GDM1 (cell line): ENCODE measurements around the gene STK35.
"Not testable (repeated sequence)": the region's sequence is repeated elsewhere in the genome, so short reads cannot be mapped to it uniquely, and the experiment has no call there.

ENCODE experiments used
- DNase-seq: peaks from one replicate; lab custom pipeline; 2025; lab: John Stamatoyannopoulos, UW

Gene STK35

GRCh38 chr20:2162125-2162822 is 60.6 kb downstream of the STK35 start:
- no peak for DNase-seq

- no peak for DNase-seq
Observed at GRCh38 chr20:2162823-2163166, 61.2 kb downstream of the STK35 start.

DNA sequence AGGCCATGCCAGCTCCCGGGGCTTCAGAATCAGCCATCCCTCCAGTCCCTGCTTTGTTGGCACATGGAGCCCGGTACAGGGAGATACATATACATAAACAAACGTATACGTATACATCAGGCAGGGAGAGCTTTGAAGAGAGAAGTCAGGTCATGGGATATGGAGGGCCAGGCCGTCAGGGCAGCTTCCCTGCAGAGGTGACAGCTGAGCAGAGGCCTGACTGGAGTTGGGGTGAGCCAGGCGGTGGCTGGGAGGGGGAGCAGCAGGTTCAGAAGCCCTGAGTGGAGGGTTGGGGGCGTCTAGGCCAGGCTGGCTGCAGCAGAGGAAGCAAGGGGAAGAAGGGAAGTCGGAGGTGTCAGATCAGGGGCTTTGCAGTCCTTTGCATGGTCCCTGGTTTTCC is 61.7 kb downstream of the STK35 start:
- DNase-seq = no peak

DNA sequence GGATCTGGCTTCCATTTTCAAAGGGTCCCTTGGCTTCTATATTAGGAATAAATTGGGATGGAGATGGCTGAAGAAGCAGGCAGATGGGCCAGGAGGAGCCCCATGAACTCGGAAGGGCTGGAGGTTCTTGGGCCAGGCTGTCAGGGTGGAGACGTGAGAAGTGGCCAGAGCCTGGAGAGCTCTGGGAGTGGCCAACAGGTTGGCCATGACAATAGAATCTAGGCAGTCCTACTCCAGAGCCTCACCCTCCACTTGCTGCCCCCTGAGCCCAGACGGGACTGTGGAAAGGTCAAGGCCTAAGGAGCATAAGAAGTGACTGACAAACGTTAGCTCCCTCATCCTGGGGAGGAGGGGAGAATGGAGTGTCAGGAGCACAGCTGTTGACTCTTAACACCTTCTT is 62.1 kb downstream of the STK35 start:
- no peak for DNase-seq

GRCh38 chr20:2164421-2164820 is 62.8 kb downstream of the STK35 start:
- no peak for DNase-seq

DNA sequence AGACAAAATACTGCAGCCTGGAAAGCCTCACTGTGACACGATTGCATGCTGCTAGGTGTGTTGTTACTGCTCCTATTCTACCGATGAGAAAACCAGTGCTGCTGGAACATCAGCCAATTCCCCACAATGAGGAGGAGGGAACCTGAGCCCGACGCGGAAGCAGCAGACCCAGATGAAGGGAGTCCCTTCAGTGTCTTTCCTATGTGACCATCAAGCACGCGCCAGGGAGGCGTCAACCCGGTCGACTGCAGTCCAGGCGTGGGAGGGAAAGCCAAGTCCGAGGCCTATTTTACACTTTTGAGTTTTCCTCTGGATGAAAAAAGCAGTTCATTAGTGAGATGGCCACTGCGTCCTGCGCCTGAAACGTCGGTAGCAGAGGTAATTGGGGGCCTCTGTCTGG is 63.3 kb downstream of the STK35 start:
- no peak for DNase-seq

GRCh38 chr20:2165871-2166270 is 64.2 kb downstream of the STK35 start:
- no peak for DNase-seq

GRCh38 chr20:2167112-2167511 is 65.5 kb downstream of the STK35 start:
- DNase-seq = no peak

DNA sequence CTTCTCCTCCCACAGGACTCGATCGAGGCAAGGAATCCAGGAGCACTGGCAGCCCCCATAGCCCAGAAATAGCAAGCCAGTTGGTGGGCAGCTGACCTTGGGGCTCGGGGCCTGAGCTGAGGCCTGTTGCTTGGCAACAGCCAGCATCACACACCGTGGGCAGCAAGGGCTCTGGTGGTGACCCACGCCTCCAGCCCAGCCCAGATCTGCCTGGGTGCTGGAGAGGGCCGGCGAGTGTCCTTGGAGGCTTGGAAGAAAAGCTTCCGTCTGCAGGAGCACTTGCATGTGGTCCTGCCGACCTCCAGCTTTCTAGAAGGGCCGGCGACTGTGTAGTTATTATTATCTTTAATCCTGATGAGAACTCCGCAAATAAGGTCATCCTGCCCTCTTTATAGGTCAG is 67.3 kb downstream of the STK35 start:
- no peak for DNase-seq

DNA sequence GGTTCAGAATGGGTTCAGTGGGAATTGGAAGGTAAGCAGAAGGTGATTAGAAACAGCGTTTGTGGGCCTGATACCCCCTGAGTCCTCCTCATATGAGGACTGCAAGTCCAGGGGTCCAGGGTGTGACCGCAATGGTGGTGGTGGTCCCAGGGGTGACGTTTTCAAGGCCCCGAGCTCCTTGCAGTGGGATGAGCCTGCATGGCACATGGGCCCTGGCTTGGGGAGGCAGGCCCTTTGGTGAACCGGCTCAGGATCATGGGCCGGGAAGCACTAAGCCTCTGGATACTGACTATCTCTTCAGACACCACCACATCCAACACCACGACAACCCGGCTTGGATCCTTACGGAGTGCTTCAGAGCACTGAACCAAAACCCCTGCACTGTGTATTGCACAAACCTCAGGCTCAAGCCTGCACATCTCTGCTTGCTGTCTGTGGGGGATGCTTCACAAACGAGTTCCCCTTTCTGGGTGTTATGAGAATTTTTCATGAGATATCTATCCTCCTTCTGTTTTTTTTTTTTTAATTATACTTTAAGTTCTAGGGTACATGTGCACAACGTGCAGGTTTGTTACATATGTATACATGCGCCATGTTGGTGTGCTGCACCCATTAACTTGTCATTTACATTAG is 67.9 kb downstream of the STK35 start:
- no peak for DNase-seq

DNA sequence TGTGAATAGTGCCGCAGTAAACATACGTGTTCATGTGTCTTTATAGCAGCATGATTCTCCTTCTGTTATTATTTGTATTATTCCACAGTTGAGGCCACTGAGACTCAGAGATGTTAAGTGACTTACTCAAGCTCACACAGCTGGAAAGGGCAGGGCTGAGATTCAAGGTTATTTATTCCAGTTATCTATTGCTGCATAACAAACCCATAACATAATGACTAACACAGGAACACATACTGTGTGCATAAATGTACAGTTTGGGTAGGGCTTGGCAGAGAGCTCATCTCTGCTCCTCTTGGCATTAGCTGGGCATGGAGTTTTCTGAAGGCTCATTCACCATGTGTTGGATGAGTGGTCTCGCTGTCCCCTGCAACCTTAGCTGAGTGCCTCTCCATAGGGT is 68.8 kb downstream of the STK35 start:
- DNase-seq = no peak

- DNase-seq = no peak
Observed at GRCh38 chr20:2171266-2171790, 69.7 kb downstream of the STK35 start.

DNA sequence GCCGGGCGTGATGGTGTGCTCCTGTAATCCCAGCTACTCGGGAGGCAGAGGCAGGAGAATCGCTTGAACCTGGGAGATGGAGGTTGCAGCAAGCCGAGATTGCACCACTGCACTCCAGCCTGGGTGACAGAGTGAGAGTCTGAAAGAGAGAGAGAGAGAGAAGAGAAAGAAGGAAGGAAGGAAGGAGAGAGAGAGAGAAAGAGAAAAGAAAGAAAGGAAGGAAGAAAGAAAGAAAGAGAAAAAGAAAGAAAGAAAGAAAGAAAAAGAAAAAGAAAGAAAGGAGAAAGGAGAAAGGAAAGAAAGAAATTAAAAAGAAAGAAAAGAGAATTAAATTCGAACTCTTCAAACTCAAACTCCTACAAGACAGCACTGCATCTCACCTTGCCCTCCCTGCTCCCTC is 70.2 kb downstream of the STK35 start:
- DNase-seq = not testable (repeated sequence)

DNA sequence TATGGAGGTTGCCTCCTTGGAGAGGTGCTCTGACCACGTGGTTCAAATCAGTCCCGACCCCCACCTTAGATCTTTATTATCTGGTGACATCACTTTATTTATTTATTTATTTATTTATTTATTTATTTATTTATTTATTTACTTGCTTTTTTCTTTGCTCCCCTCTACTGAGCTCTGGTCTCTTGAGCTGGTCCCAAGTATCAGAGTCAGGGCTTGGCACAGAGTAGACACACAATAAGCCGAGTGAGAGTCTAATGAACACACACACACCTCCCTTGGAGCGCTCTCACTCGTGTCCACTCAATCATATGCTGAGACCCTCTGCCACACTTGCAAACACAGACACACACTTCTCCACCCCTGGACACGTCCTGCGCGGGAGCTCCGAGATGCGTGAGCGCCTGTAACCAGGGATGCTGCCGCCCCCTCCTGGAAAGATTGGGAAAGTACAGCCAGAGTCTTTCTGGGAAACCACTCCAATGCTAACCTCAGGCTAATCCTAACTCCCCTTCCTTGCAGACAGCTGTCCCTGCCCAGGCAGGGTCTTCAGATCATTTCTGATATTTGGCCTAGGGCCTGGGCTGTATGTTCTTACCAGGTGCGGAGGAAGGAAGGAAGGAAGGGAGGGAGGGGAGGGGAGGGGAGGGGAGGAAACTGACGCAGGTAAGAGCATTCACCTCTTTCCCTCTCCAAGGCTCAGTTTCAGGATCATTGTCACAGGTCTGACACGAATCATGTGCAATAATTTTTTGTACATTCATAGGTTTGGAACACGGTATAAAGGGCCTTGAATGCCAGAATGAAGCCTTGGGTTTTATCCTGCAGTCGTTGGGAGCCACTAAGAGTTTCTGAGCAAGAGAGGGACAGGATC is 70.9 kb downstream of the STK35 start:
- DNase-seq = peak; percentile 41

DNA sequence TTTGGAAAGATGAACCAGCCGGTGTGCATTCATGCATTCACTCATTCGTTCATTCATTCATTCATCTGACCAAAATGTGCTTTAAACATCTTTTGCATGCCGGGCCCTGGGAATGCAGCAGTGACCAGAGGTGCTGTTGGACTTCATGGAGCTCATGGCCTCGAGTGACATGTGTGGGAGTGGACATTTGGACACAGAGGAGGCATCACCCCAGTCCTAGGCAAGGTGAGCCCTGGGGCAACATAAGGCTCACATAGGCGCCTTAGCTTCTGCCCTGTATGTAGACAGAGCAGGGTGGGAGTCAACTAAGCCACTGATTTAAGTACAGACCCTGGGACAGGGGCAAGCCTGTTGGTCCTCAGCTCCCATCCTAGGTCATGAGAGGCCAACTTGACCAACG is 71.6 kb downstream of the STK35 start:
- no peak for DNase-seq

DNA sequence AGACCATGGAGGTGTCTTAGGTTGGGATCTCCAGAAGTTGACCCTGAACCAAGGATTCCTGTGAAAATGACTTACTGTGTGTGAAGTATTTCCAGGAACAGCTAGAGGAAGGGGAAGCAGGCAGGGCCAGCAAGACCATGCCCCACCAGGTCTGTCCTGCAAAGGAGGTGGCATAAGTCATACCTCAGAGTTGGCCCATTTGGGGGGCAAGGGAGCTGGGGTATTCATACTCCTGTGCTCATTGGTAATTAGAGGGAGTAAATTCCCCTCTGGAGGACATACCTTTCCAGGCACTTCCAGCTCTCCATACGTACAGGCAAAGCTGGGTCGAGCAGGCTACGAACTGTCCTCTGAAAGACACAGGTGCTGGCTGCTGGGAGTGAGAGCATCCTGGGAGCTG is 72.4 kb downstream of the STK35 start:
- DNase-seq = no peak

DNA sequence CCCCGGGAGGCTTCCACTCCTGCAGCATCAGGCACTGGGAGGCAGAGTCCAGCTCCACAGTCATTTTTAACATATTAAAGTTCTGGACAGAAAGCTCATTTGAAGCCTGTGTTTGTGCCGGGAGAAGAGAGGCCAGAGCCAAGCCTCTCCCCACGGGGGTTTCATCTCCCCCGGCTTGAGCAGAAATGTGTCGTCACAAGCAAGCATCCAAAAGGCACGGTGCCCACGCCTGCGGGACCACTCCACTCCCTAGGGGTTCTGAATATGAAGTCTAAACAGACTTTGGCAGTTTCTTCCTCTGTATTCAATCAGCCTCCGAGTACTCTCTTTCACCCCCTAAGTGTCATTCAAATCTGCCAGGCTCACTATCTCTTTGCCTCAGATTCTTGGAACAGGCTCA is 75.3 kb downstream of the STK35 start:
- no peak for DNase-seq

GRCh38 chr20:2178318-2179232 is 76.9 kb downstream of the STK35 start:
- DNase-seq = peak; percentile 18

DNA sequence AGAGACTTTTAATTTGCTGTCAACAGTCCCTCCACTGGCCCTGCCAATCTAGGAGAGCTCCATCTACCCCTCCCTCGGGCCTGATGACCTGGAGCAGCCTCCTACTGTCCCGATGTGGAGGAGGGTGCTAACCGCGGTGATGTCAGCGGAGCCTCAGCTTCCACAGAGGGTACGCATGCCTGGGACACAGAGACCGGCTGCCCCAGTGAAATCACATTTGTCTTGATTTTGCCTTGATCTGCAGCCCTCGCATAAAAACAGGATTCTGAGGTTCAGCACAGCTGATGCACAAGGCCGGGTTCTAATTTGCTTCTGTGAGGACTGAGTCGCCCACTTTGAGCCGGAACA is 77.6 kb downstream of the STK35 start:
- no peak for DNase-seq

GRCh38 chr20:2179949-2180348 is 78.3 kb downstream of the STK35 start:
- no peak for DNase-seq

- no peak for DNase-seq
Observed at GRCh38 chr20:2183381-2183780, 81.8 kb downstream of the STK35 start.

GRCh38 chr20:2184933-2185332 is 83.3 kb downstream of the STK35 start:
- DNase-seq = not testable (repeated sequence)
